ENCODE measurements around the gene RAET1G.

DNA sequence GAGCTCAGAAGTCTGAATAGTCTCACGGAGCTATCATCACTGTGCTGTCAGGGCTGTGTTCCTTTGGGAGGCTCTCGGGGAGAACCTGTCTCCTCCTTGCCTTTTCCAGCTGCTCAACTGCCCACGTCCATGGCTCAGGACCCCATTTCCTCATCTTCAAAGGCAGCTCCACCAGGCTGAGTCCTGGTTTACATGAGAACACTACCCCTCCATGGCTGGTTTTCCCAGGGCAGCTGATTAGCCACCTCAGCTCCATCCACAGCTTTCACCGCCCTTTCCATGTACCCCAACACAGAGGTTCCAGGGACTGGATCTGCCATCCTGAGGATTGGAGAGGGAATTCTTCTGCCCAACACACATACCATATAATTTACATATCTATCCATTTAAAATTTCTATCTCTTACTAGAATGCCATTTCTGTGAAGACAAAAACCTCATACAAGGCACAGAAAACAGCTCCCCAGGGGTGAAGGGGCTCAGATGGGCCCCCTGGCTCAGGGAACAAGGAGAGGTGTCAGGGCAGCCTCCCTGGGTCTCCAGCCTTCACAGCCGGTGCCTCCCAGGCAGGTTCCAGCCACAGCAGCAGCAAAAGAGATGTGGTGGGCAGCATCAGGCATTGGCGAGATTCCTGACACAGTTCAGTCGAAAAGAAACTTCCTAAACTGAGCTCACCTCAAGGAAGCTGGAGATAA is 22.8 kb downstream of the RAET1G start:
- TF ChIP-seq CTCF (IDR thresholded peaks at IDR 0.05) (no peak), POLR2A (IDR thresholded peaks at IDR 0.05) (no peak)
